Measurements from ENCODE around the gene FTH1.

The FTH1 gene

DNA sequence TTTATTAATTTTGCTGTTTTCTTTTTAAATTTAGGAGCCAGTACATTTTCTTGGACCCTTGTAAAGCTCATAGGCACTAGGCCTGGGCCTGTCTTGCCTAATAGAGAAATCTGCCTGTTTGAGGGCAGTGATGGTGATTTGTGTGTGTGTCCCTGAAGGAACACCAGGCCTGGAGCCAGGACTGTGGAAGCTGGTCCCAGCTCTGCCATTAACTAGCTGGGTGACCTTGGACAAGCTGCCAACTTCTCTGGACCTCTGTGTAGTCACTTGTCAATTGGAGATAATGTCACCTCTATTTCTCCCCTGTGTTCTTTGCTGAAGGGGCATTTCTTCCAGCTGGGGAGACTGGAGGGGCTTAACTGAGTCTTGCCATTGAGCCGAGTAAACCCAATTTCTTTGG, 16.0 kb upstream of the FTH1 start:
- TF ChIP-seq EZH2phosphoT487 (conservative IDR thresholded peaks at IDR 0.05; ENCODE audit: low read length): no peak
- TF ChIP-seq, protein P1, sequence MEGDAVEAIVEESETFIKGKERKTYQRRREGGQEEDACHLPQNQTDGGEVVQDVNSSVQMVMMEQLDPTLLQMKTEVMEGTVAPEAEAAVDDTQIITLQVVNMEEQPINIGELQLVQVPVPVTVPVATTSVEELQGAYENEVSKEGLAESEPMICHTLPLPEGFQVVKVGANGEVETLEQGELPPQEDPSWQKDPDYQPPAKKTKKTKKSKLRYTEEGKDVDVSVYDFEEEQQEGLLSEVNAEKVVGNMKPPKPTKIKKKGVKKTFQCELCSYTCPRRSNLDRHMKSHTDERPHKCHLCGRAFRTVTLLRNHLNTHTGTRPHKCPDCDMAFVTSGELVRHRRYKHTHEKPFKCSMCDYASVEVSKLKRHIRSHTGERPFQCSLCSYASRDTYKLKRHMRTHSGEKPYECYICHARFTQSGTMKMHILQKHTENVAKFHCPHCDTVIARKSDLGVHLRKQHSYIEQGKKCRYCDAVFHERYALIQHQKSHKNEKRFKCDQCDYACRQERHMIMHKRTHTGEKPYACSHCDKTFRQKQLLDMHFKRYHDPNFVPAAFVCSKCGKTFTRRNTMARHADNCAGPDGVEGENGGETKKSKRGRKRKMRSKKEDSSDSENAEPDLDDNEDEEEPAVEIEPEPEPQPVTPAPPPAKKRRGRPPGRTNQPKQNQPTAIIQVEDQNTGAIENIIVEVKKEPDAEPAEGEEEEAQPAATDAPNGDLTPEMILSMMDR (IDR thresholded peaks at IDR 0.05; ENCODE audit: insufficient read depth, low read length, poor library complexity, severe bottlenecking): no peak
- Histone ChIP-seq H3K4me3 (ENCODE audit: insufficient read depth, low read length, poor library complexity, severe bottlenecking) (no peak overlapping the region), H3K9ac (ENCODE audit: low read length) (no peak overlapping the region), H3K27ac (ENCODE audit: low read depth, low read length) (no peak overlapping the region), H3K4me2 (ENCODE audit: low read depth, low read length, poor library complexity, severe bottlenecking) (no peak overlapping the region), H3K36me3 (ENCODE audit: low read length) (no peaks in the 10 kb centered on the region), H3K9me3 (ENCODE audit: insufficient read depth, low read length) (no peaks in the 10 kb centered on the region), H3F3A (ENCODE audit: insufficient read depth) (no peaks in the 10 kb centered on the region), H3K9me2 (replicated peaks; ENCODE audit: insufficient read depth, low read length) (no peaks in the 10 kb centered on the region), H3K27me3 (ENCODE audit: low read length) (0 out of 2 replicates have a peak, but pooled peaks cover 3% of the 10 kb centered on the region), H2AFZ (ENCODE audit: low read depth, low read length, severe bottlenecking) (no peak overlapping the region), H4K20me1 (ENCODE audit: low read depth, low read length) (no peaks in the 10 kb centered on the region), H3K79me2 (ENCODE audit: insufficient read depth, low read length) (no peaks in the 10 kb centered on the region)

GRCh38 chr11:61980783-61981541, 13.5 kb upstream of the FTH1 start:
- Histone ChIP-seq H3F3A (ENCODE audit: insufficient read depth) (no peaks in the 10 kb centered on the region), H3K4me3 (ENCODE audit: insufficient read depth, low read length, poor library complexity, severe bottlenecking) (no peak overlapping the region), H3K27ac (ENCODE audit: low read depth, low read length) (no peak overlapping the region), H4K20me1 (ENCODE audit: low read depth, low read length) (no peaks in the 10 kb centered on the region), H3K4me2 (ENCODE audit: low read depth, low read length, poor library complexity, severe bottlenecking) (no peak overlapping the region), H3K9ac (ENCODE audit: low read length) (no peak overlapping the region), H3K27me3 (ENCODE audit: low read length) (no peaks in the 10 kb centered on the region), H3K36me3 (ENCODE audit: low read length) (no peaks in the 10 kb centered on the region), H3K9me2 (replicated peaks; ENCODE audit: insufficient read depth, low read length) (no peaks in the 10 kb centered on the region), H3K9me3 (ENCODE audit: insufficient read depth, low read length) (no peaks in the 10 kb centered on the region), H2AFZ (ENCODE audit: low read depth, low read length, severe bottlenecking) (no peak overlapping the region), H3K79me2 (ENCODE audit: insufficient read depth, low read length) (no peaks in the 10 kb centered on the region)
- TF ChIP-seq EZH2phosphoT487 (conservative IDR thresholded peaks at IDR 0.05; ENCODE audit: low read length): no peak
- TF ChIP-seq, protein P1 (IDR thresholded peaks at IDR 0.05; ENCODE audit: insufficient read depth, low read length, poor library complexity, severe bottlenecking): no peak

GRCh38 chr11:61978703-61979661, 11.5 kb upstream of the FTH1 start:
- no peaks in the 10 kb centered on the region for H3K36me3 ChIP-seq (ENCODE audit: low read length)
- no peaks in the 10 kb centered on the region for H3K9me3 ChIP-seq (ENCODE audit: insufficient read depth, low read length)
- H3F3A ChIP-seq (ENCODE audit: insufficient read depth): no peaks in the 10 kb centered on the region
- TF ChIP-seq, protein P1 (IDR thresholded peaks at IDR 0.05; ENCODE audit: insufficient read depth, low read length, poor library complexity, severe bottlenecking): no peak
- TF ChIP-seq EZH2phosphoT487 (conservative IDR thresholded peaks at IDR 0.05; ENCODE audit: low read length): no peak
- H2AFZ ChIP-seq (ENCODE audit: low read depth, low read length, severe bottlenecking): no peak overlapping the region
- no peak overlapping the region for H3K9ac ChIP-seq (ENCODE audit: low read length)
- no peak overlapping the region for H3K27ac ChIP-seq (ENCODE audit: low read depth, low read length)
- no peak overlapping the region for H3K4me2 ChIP-seq (ENCODE audit: low read depth, low read length, poor library complexity, severe bottlenecking)
- no peak overlapping the region for H3K4me3 ChIP-seq (ENCODE audit: insufficient read depth, low read length, poor library complexity, severe bottlenecking)
- H3K27me3 ChIP-seq (ENCODE audit: low read length): no peaks in the 10 kb centered on the region
- H4K20me1 ChIP-seq (ENCODE audit: low read depth, low read length): no peaks in the 10 kb centered on the region
- no peaks in the 10 kb centered on the region for H3K9me2 ChIP-seq (replicated peaks; ENCODE audit: insufficient read depth, low read length)
- no peaks in the 10 kb centered on the region for H3K79me2 ChIP-seq (ENCODE audit: insufficient read depth, low read length)
